22Rv1 (cell line): ENCODE results near the gene SIX5.

ENCODE experiments used
- H3K27ac ChIP-seq: fragments of 450-650 bp; 2 replicates; pipeline ENCODE4 v1.5.1; 2017
- ZFX ChIP-seq: fragments of 450-650 bp; IDR thresholded peaks from 2 replicates; pipeline ENCODE4 v1.6.1; 2017; ENCODE audit warnings: antibody characterized with exemption, borderline replicate concordance
- TF ChIP-seq, protein P1 (sequence below): fragments of 450-650 bp; IDR thresholded peaks from 2 replicates; pipeline ENCODE4 v1.5.1; 2017; ENCODE audit warnings: mild to moderate bottlenecking

SIX5 gene

DNA sequence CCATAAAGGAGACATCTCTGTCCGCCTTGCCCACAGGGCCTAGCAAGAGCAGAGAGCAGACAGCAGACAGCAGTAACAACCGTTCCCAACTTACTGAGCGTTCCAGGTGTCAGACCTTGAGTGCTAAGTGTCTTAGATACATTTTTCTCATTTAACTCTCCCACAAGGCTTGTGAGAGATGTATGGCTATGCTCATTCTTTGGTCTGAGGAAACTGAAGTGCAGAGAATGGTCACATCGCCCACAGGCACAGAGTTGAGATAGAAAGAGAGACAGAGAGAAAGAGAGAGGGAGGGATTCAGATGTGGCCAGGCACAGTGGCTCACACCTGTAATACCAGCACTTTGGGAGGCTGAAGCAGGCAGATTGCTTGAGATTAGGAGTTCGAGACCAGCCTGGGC lies 21.5 kb downstream of the SIX5 start:
- TF ChIP-seq, protein P1, sequence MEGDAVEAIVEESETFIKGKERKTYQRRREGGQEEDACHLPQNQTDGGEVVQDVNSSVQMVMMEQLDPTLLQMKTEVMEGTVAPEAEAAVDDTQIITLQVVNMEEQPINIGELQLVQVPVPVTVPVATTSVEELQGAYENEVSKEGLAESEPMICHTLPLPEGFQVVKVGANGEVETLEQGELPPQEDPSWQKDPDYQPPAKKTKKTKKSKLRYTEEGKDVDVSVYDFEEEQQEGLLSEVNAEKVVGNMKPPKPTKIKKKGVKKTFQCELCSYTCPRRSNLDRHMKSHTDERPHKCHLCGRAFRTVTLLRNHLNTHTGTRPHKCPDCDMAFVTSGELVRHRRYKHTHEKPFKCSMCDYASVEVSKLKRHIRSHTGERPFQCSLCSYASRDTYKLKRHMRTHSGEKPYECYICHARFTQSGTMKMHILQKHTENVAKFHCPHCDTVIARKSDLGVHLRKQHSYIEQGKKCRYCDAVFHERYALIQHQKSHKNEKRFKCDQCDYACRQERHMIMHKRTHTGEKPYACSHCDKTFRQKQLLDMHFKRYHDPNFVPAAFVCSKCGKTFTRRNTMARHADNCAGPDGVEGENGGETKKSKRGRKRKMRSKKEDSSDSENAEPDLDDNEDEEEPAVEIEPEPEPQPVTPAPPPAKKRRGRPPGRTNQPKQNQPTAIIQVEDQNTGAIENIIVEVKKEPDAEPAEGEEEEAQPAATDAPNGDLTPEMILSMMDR = no peak
- TF ChIP-seq ZFX = no peak
- H3K27ac ChIP-seq = no peak overlapping the region

DNA sequence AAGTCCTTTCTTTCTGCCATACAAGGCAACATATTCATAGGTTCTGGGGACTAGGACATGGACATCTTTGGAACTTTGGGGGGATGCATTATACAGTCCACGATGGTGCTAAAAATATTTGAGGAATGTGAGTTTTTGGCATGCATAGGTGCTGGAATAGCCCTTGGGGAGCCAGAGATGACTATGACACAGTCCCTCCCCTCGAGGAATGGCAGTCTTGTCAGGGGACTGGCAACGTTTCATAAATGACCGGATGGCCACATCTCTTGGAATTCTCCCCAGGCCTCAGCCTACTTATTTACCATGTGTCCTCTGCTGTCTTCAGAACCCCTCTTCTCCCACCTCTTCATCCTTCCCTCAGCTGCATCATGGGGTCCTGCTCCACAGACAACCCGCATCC lies 22.2 kb downstream of the SIX5 start:
- H3K27ac ChIP-seq = no peak overlapping the region
- TF ChIP-seq, protein P1 = no peak
- no peak for TF ChIP-seq ZFX

DNA sequence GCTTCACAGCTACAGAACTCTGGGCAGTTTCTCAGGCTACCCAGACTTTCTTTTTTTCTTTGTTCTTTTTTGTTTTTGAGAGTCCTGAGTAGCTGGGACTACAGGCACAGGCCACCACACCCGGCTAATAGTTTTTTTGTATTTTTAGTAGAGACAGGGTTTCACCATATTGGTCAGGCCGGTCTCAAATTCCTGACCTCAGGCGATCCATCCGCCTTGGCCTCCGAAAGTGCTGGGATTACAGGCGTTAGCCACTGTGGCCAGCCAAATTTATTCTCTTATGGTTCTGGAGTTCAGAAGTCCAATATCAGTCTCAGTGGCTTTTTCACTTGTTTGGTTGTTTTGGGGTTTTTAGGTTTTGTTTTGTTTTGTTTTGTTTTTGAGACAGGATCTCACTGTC lies 23.4 kb downstream of the SIX5 start:
- TF ChIP-seq ZFX = no peak
- TF ChIP-seq, protein P1 = no peak
- H3K27ac ChIP-seq = no peak overlapping the region

DNA sequence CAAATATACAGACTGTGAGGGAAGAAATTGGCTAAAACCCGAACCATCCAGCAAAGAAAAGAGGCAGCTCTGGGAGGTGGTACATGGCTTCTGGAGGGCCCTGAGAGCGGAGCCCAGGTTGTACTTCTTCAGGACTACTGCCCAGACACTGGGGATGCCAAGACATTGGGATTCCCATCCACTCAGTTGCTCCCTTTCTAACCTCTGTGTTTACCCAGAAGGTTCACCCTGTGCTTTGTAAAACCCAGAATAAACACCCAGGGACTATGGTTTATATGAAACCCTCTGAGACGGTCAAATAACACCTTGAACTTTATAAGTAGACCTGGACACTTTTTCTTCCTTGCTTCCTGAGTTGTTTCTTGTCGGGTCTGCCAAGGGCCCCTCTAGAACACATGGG lies 26.1 kb downstream of the SIX5 start:
- no peak for TF ChIP-seq ZFX
- TF ChIP-seq, protein P1 = no peak
- peak overlapping the region; percentile 86 for H3K27ac ChIP-seq

DNA sequence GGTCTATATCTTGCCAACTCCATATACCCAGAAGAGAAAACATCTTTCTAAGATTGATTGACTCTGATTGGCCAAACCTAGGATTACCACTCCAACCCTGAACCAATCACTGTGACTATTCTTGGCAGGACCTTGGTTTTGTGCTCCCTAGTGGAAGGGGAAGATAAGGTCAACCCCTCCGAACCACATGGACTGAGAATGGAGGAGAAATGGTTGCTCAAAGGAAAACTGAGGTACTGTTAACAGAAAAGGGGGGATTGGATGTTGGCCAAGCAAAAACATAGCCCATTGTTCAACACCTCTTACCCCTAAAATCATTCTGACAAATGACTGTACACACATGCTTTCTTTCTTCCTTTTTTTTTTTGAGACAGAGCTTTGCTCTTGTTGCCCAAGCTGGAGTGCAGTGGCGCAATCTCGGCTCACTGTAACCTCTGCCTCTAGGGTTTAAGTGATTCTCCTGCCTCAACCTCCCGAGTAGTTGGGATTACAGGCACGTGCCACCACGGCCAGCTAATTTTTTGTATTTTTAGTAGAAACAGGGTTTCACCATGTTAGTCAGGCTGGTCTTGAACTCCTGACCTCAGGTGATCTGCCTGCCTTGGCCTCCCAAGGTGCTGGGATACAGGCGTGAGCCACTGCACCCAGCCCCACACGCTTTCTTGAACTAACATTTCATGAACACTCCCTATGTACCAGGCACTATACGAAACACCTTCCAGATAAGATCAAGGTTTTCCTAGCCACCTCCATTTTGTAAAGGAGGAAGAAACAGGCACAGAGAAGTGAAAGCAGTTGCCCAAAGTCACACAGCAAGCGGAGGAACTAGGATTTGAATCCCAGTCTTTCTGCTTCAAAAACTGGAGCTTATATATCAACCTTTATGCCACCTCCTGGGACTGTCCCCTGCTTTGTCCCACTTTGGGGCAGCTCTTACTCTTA lies 29.3 kb downstream of the SIX5 start:
- no peak for TF ChIP-seq ZFX
- TF ChIP-seq, protein P1 = no peak
- no peak overlapping the region for H3K27ac ChIP-seq

DNA sequence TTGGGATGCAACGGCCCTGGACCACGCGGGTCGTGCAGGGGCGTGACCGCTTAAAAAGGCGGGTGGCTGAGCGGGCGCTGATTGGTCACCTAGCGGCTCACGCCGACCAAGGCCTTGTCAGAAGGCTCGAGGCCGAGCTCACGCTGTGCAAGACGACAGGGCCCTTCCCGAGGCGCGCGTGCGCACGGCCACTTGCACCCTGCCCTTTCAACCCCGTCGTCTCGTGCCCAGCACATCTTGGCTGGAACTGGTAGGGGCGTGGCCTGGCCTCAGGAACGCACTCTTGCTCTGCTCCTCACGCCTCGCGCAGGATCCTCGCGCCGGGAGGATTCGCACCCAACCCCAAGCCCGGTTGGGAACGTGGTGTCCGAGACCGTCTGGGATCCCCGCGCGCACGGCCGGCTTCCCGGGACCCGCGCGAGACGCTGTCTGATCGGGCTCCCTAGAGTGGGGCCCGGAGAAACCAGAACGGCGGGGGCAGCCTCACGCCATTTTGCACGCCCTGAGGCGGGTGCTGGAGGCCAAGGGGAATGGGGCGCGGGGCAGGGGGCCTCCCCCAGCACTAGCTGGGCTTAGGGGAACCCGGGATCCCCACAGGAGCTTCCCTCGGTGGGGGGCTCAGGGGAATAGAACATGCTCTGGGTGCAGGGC lies 35.8 kb downstream of the SIX5 start, which contains the start of gene MEIOSIN:
Gene MEIOSIN, plus strand, starts transcription at position 280 of the 651 bp plus-strand sequence. CDS start 1,938 bp downstream, outside the sequence.
- TF ChIP-seq, protein P1 = no peak
- TF ChIP-seq ZFX = no peak
- no peak within 1 kb of the TSS for H3K27ac ChIP-seq
